H9 (cell line): ENCODE data around the gene UCK1. TPM values are rescaled to one million over a fixed set of nuclear protein-coding genes. Genes with fewer than 3 reads are reported as not detected.

Source experiments
- DNase-seq: peaks from one replicate; pipeline ENCODE4 v3.0.0-alpha.2; 2017
- H2AFZ ChIP-seq: one replicate; pipeline ENCODE4 v1.6.1; 2013; ENCODE audit warnings: mild to moderate bottlenecking, low read length, control low read depth, moderate library complexity
- H2AK5ac ChIP-seq: 2 replicates; pipeline ENCODE4 v1.6.1; 2013; ENCODE audit warnings: low read length, control low read depth, mixed read lengths; ENCODE audit not compliant: insufficient read length
- H2BK120ac ChIP-seq: one replicate; pipeline ENCODE4 v1.6.1; 2013; ENCODE audit warnings: low read depth, mild to moderate bottlenecking, low read length, control low read depth, inconsistent platforms; ENCODE audit not compliant: poor library complexity, severe bottlenecking
- H2BK12ac ChIP-seq: 2 replicates; pipeline ENCODE4 v1.6.1; 2013; ENCODE audit warnings: low read length, control low read depth, mixed read lengths, low read depth; ENCODE audit not compliant: insufficient read length
- H2BK15ac ChIP-seq: 2 replicates; pipeline ENCODE4 v1.6.1; 2013; ENCODE audit warnings: low read depth, low read length, control low read depth
- H2BK20ac ChIP-seq: one replicate; pipeline ENCODE4 v1.6.1; 2013; ENCODE audit warnings: low read depth, mild to moderate bottlenecking, low read length, control low read depth, inconsistent platforms; ENCODE audit not compliant: poor library complexity, severe bottlenecking
- H2BK5ac ChIP-seq: 2 replicates; pipeline ENCODE4 v1.6.1; 2013; ENCODE audit warnings: low read length, control low read depth, mixed read lengths; ENCODE audit not compliant: insufficient read length
- H3K14ac ChIP-seq: 2 replicates; pipeline ENCODE4 v1.6.1; 2013; ENCODE audit warnings: low read length, control low read depth; ENCODE audit not compliant: insufficient read depth
- H3K18ac ChIP-seq: 2 replicates; pipeline ENCODE4 v1.6.1; 2013; ENCODE audit warnings: low read depth, mild to moderate bottlenecking, mixed read lengths, low read length, control low read depth; ENCODE audit not compliant: insufficient read length
- H3K23ac ChIP-seq: 2 replicates; pipeline ENCODE4 v1.6.1; 2013; ENCODE audit warnings: low read length, control low read depth, mixed read lengths, low read depth; ENCODE audit not compliant: insufficient read length
- H3K23me2 ChIP-seq: 2 replicates; pipeline ENCODE4 v1.6.1; 2013; ENCODE audit warnings: low read depth, mild to moderate bottlenecking, mixed read lengths, low read length, control low read depth; ENCODE audit not compliant: insufficient read length, poor library complexity, severe bottlenecking
- H3K27ac ChIP-seq: 2 replicates; pipeline ENCODE4 v1.5.1; 2013; ENCODE audit warnings: low read length, control low read depth, mixed read lengths, low read depth; ENCODE audit not compliant: insufficient read length
- H3K27me3 ChIP-seq: 2 replicates; pipeline ENCODE4 v1.6.1; 2013; ENCODE audit warnings: low read length, control low read depth, inconsistent platforms; ENCODE audit not compliant: insufficient read depth
- H3K4ac ChIP-seq: 2 replicates; pipeline ENCODE4 v1.6.1; 2013; ENCODE audit warnings: low read depth, mild to moderate bottlenecking, control low read depth, inconsistent platforms, low read length, moderate library complexity
- H3K4me1 ChIP-seq: 2 replicates; pipeline ENCODE4 v1.6.1; 2013; ENCODE audit warnings: low read length, control low read depth, inconsistent platforms; ENCODE audit not compliant: insufficient read depth
- H3K4me2 ChIP-seq: 2 replicates; pipeline ENCODE4 v1.6.1; 2013; ENCODE audit warnings: low read length, control low read depth, mixed read lengths; ENCODE audit not compliant: insufficient read length, insufficient read depth
- H3K56ac ChIP-seq: 2 replicates; pipeline ENCODE4 v1.6.1; 2013; ENCODE audit warnings: low read depth, mild to moderate bottlenecking, mixed read lengths, low read length, control low read depth; ENCODE audit not compliant: insufficient read length
- H3K79me1 ChIP-seq: 2 replicates; pipeline ENCODE4 v1.6.1; 2013; ENCODE audit warnings: low read depth, mild to moderate bottlenecking, moderate library complexity, low read length, control low read depth, inconsistent platforms; ENCODE audit not compliant: insufficient read depth, poor library complexity, severe bottlenecking
- H3K79me2 ChIP-seq: 2 replicates; pipeline ENCODE4 v1.6.1; 2013; ENCODE audit warnings: low read length, control low read depth, inconsistent platforms; ENCODE audit not compliant: insufficient read depth
- H3K9ac ChIP-seq: 2 replicates; pipeline ENCODE4 v1.6.1; 2013; ENCODE audit warnings: low read length, control low read depth, mixed read lengths; ENCODE audit not compliant: insufficient read length; ENCODE audit errors: extremely low read depth
- H3K9me3 ChIP-seq: one replicate; pipeline ENCODE4 v1.6.1; 2013; ENCODE audit warnings: low read depth, low read length, inconsistent platforms; ENCODE audit not compliant: control insufficient read depth
- H3T11ph ChIP-seq: one replicate; pipeline ENCODE4 v1.6.1; 2013; ENCODE audit warnings: mild to moderate bottlenecking, low read length, control low read depth, inconsistent platforms
- H4K20me1 ChIP-seq: one replicate; pipeline ENCODE4 v1.6.1; 2013; ENCODE audit not compliant: control insufficient read depth, insufficient read length, insufficient read depth
- H4K5ac ChIP-seq: 2 replicates; pipeline ENCODE4 v1.6.1; 2013; ENCODE audit warnings: low read depth, mild to moderate bottlenecking, mixed read lengths, low read length, control low read depth; ENCODE audit not compliant: insufficient read length
- H4K8ac ChIP-seq: replicated peaks from 2 replicates; pipeline ENCODE4 v1.6.1; 2013; ENCODE audit warnings: low read length, control low read depth, mixed read lengths, low read depth; ENCODE audit not compliant: insufficient read length
- H4K91ac ChIP-seq: 2 replicates; pipeline ENCODE4 v1.6.1; 2013; ENCODE audit warnings: low read depth, mild to moderate bottlenecking, moderate library complexity, mixed read lengths, low read length, control low read depth; ENCODE audit not compliant: insufficient read length
- H3K27ac Mint-ChIP-seq, 3 experiments: 2 replicates in 2 of 3; 3 replicates in 1 of 3; pipeline ENCODE4 v1.8.0; 2020 to 2021; ENCODE audit warnings: mixed read lengths in 3 of 3, mild to moderate bottlenecking in 1 of 3, moderate library complexity in 1 of 3
- H3K27me3 Mint-ChIP-seq: 2 replicates; pipeline ENCODE4 v1.8.0; 2021; ENCODE audit warnings: low read depth, mild to moderate bottlenecking, moderate library complexity, mixed read lengths
- H3K36me3 Mint-ChIP-seq, 3 experiments: 2 replicates in 2 of 3; 3 replicates in 1 of 3; pipeline ENCODE4 v1.8.0; 2020 to 2021; ENCODE audit warnings: low read depth in 3 of 3, mixed read lengths in 3 of 3; ENCODE audit not compliant: insufficient read depth in 1 of 3
- H3K4me1 Mint-ChIP-seq, 2 experiments: 2 replicates each; pipeline ENCODE4 v1.8.0; 2020; ENCODE audit warnings: mixed read lengths in 2 of 2
- H3K4me3 Mint-ChIP-seq, 2 experiments: 2 replicates in 1 of 2; 3 replicates in 1 of 2; pipeline ENCODE4 v1.8.0; 2020 to 2021; ENCODE audit warnings: mild to moderate bottlenecking in 2 of 2, mixed read lengths in 2 of 2, moderate library complexity in 1 of 2
- H3K9me3 Mint-ChIP-seq, 2 experiments: 2 replicates in 1 of 2; 3 replicates in 1 of 2; pipeline ENCODE4 v1.8.0; 2020; ENCODE audit warnings: mild to moderate bottlenecking in 2 of 2, mixed read lengths in 2 of 2, moderate library complexity in 1 of 2
- CTCF ChIP-seq: fragments of 200-600 bp; sonication (generic); conservative IDR thresholded peaks from 3 replicates; pipeline ENCODE4 v1.8.0; 2021; ENCODE audit warnings: antibody characterized with exemption, mild to moderate bottlenecking
- WGBS: extraction: QIAGEN DNeasy Blood & Tissue Kit; methylation state at CpG from one replicate; pipeline ENCODE4 v1.1.7; 2013; ENCODE audit warnings: missing lambda C conversion rate, low lambda C conversion rate, mixed read lengths; ENCODE audit not compliant: insufficient read length; ENCODE audit errors: extremely low coverage; 5-methylcytosine and 5-hydroxymethylcytosine counted together
- total RNA-seq: library from RNA; stranded (reverse); gene quantifications from 2 replicates; pipeline ENCODE4 v1.2.1, GENCODE V29; 2021

Gene UCK1
- total RNA-seq, 1 experiment from 2014 or later: 54.2 TPM

GRCh38 chr9:131577005-131578000 lies 46.2 kb upstream of the UCK1 start:
- no peak overlapping the region; a peak in 1 of 5 replicates for H3K4me3 Mint-ChIP-seq
- Histone ChIP-seq H3K27ac (no peak overlapping the region), H4K20me1 (no peaks in the 10 kb centered on the region), H2AK5ac (no peak overlapping the region), H4K91ac (no peak overlapping the region), H3K27me3 (no peaks in the 10 kb centered on the region), H3K23ac (no peak overlapping the region), H4K5ac (no peak overlapping the region), H3T11ph (no peak overlapping the region), H3K23me2 (no peaks in the 10 kb centered on the region), H3K9ac (no peak overlapping the region), H4K8ac (no peak overlapping the region), H3K79me1 (no peaks in the 10 kb centered on the region), H3K79me2 (no peaks in the 10 kb centered on the region), H3K14ac (no peak overlapping the region), H2BK12ac (no peak overlapping the region), H3K4ac (no peak overlapping the region), H3K4me1 (no peaks in the 10 kb centered on the region), H2BK5ac (no peak overlapping the region), H2BK120ac (no peak overlapping the region), H3K9me3 (no peaks in the 10 kb centered on the region), H2AFZ (no peak overlapping the region), H3K18ac (no peak overlapping the region), H2BK20ac (no peak overlapping the region), H3K4me2 (no peak overlapping the region), H2BK15ac (no peak overlapping the region), H3K56ac (no peak overlapping the region)
- H3K36me3 Mint-ChIP-seq: peaks cover 6 to 36% (median 21%) of the 10 kb centered on the region in 3 experiments; a peak in 5 of 7 replicates
- no CpG with 5 or more reads among the region's 25 CpGs for WGBS
- H3K4me1 Mint-ChIP-seq: 0 out of 4 replicates have a peak, but pooled peaks cover 0 to 4% of the 10 kb centered on the region in 2 experiments
- no peaks in the 10 kb centered on the region for H3K27me3 Mint-ChIP-seq
- peak overlapping the region in 2 of 3 experiments; percentile 17 to 61; a peak in 1 of 7 replicates for H3K27ac Mint-ChIP-seq
- DNase-seq: no peak
- no peak; the same call in 2 of the 3 replicates for TF ChIP-seq CTCF
- no peaks in the 10 kb centered on the region for H3K9me3 Mint-ChIP-seq
